GM23248 (cell line): Measurements from ENCODE around the gene SNX27. TPM values are rescaled to one million over a fixed set of nuclear protein-coding genes. Genes with fewer than 3 reads are reported as not detected.
"Not testable (repeated sequence)": the region's sequence is repeated elsewhere in the genome, so short reads cannot be mapped to it uniquely, and the experiment has no call there.

Source experiments
- DNase-seq: peaks from one replicate; pipeline ENCODE4 v3.0.0-alpha.2; 2015
- H2AFZ ChIP-seq: fragments of 200-600 bp; sonication (generic); 2 replicates; pipeline ENCODE4 v1.6.1; 2016; ENCODE audit warnings: antibody characterized with exemption
- H3F3A ChIP-seq: fragments of 200-600 bp; sonication (generic); 2 replicates; pipeline ENCODE4 v1.6.1; 2016; ENCODE audit warnings: mild to moderate bottlenecking, antibody characterized with exemption, mixed run types; ENCODE audit not compliant: insufficient read depth
- H3K27ac ChIP-seq: fragments of 200-600 bp; sonication (generic); 2 replicates; pipeline ENCODE4 v1.5.1; 2016; ENCODE audit warnings: mild to moderate bottlenecking
- H3K27me3 ChIP-seq: fragments of 200-600 bp; sonication (generic); replicated peaks from 2 replicates; pipeline ENCODE4 v1.6.1; 2016; ENCODE audit warnings: mild to moderate bottlenecking; ENCODE audit not compliant: insufficient read depth
- H3K36me3 ChIP-seq: fragments of 200-600 bp; sonication (generic); 2 replicates; pipeline ENCODE4 v1.6.1; 2016; ENCODE audit warnings: low read depth, mild to moderate bottlenecking
- H3K4me1 ChIP-seq: fragments of 200-600 bp; sonication (generic); 2 replicates; pipeline ENCODE4 v1.6.1; 2016; ENCODE audit warnings: mild to moderate bottlenecking; ENCODE audit not compliant: insufficient read depth
- H3K4me2 ChIP-seq: fragments of 200-600 bp; sonication (generic); one replicate; pipeline ENCODE4 v1.6.1; 2016; ENCODE audit warnings: mild to moderate bottlenecking; ENCODE audit not compliant: unreplicated experiment
- H3K4me3 ChIP-seq: fragments of 200-600 bp; sonication (generic); 2 replicates; pipeline ENCODE4 v1.5.1; 2016; ENCODE audit warnings: mild to moderate bottlenecking
- H3K79me2 ChIP-seq: fragments of 200-600 bp; sonication (generic); 2 replicates; pipeline ENCODE4 v1.6.1; 2016; ENCODE audit warnings: mild to moderate bottlenecking; ENCODE audit not compliant: insufficient read depth
- H3K9ac ChIP-seq: fragments of 200-600 bp; sonication (generic); 2 replicates; pipeline ENCODE4 v1.6.1; 2016; ENCODE audit warnings: mild to moderate bottlenecking
- H3K9me2 ChIP-seq: fragments of 200-600 bp; sonication (generic); 2 replicates; pipeline ENCODE4 v1.6.1; 2016; ENCODE audit warnings: mixed run types, mild to moderate bottlenecking, moderate library complexity; ENCODE audit not compliant: insufficient read depth
- H3K9me3 ChIP-seq: fragments of 200-600 bp; sonication (generic); one replicate; pipeline ENCODE4 v1.6.1; 2017; ENCODE audit warnings: low read depth
- H4K20me1 ChIP-seq: fragments of 200-600 bp; sonication (generic); 2 replicates; pipeline ENCODE4 v1.6.0; 2016; ENCODE audit not compliant: insufficient read depth
- EZH2 ChIP-seq: fragments of 200-600 bp; sonication (generic); IDR thresholded peaks from 2 replicates; pipeline ENCODE4 v1.6.1; 2018; ENCODE audit warnings: antibody characterized with exemption, mild to moderate bottlenecking; ENCODE audit not compliant: insufficient read depth, poor library complexity, severe bottlenecking
- EZH2phosphoT487 ChIP-seq: fragments of 200-600 bp; sonication (generic); IDR thresholded peaks from 2 replicates; pipeline ENCODE4 v1.6.1; 2018; ENCODE audit warnings: antibody characterized with exemption, moderate library complexity, mild to moderate bottlenecking, low read depth; ENCODE audit not compliant: insufficient read depth
- WGBS, 2 experiments: methylation state at CpG; one replicate each; pipeline ENCODE4 v1.1.6; 2015 to 2017; ENCODE audit warnings: low lambda C conversion rate in 2 of 2, low coverage in 1 of 2; ENCODE audit errors: missing lambda C conversion rate in 2 of 2; 5-methylcytosine and 5-hydroxymethylcytosine counted together
- in situ Hi-C: fragments of 300-500 bp; cut with MboI; formaldehyde crosslinking; loops from 2 replicates; pipeline ENCODE4 v1.15.0; 2020
- polyA plus RNA-seq: library from polyadenylated mRNA; unstranded; fragments of >200 nt; fragmentation: Nextera tagmentation; extraction: Ambion mirVana; gene quantifications from 2 replicates; pipeline ENCODE4 v1.2.1, GENCODE V29; 2016
- total RNA-seq: library from RNA; depleted of rRNA; stranded (reverse); fragments of >200 nt; shearing (Covaris generic); gene quantifications from 2 replicates; pipeline ENCODE4 v1.2.3, GENCODE V29; 2014

The SNX27 gene
- total and polyA plus RNA-seq, 2 experiments from 2014 or later = 12.0 to 18.0 TPM

DNA sequence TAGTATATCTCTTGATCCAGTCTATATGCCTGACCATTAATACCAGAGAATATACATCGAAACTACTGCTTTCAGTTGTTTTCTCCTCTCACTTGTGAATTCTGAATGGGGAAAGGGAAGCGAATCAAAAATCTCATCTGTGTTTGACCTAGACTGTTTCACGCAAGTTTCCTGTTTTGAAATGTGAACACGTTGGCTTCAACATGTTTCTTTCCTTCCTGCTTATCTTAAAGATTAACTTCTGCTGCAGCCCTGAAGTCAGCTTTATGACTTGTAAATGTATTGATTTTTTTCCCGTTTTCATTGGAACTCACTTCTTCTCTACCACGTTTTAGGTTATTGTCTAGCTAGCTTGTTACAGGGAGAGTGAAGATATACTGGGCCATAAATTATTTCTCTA is 49.9 kb downstream of the SNX27 start:
- in situ Hi-C loops = no loop called here
- Histone ChIP-seq H3K9ac (no peak overlapping the region), H3K9me2 (no peaks in the 10 kb centered on the region), H3K4me2 (no peak overlapping the region), H3K9me3 (no peaks in the 10 kb centered on the region), H3F3A (no peaks in the 10 kb centered on the region), H2AFZ (no peak overlapping the region), H3K27me3 (no peaks in the 10 kb centered on the region), H3K79me2 (peaks cover 5% of the 10 kb centered on the region; the same call in 1 of the 2 replicates), H3K36me3 (peaks cover 9% of the 10 kb centered on the region; the same call in 1 of the 2 replicates), H3K4me3 (no peak overlapping the region), H3K4me1 (0 out of 2 replicates have a peak, but pooled peaks cover 2% of the 10 kb centered on the region), H3K27ac (no peak overlapping the region), H4K20me1 (no peaks in the 10 kb centered on the region)
- DNase-seq = no peak
- 80 to 82% methylated on average over 6 of the region's 6 CpGs for WGBS, 2 experiments
- TF ChIP-seq EZH2phosphoT487 (no peak), EZH2 (no peak)

DNA sequence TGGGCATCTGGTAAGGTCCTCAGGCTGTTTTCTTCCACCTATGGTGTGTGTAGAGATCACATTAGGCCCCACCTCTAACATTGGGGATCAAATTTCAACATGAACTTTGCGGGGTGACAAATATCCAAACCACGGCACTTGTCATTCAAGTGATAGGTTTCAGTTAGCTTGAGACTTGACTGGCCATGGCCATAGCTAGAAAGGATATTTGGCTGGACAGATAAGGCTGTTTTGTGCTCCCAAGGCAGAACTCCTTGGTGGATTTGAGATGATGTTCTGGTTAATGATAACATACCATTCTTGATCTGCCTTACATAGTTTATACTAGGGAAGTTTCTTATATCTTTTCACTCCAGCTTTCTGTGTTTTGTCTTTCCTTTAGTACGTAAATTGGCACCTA is 56.2 kb downstream of the SNX27 start:
- no peaks in the 10 kb centered on the region for H3K79me2 ChIP-seq
- H3K27me3 ChIP-seq = no peaks in the 10 kb centered on the region
- 85 to 88% methylated on average over 3 of the region's 3 CpGs for WGBS, 2 experiments
- peaks cover 33% of the 10 kb centered on the region; the same call in 1 of the 2 replicates for H3K36me3 ChIP-seq
- TF ChIP-seq EZH2 (no peak), EZH2phosphoT487 (no peak)
- no peak overlapping the region for H2AFZ ChIP-seq
- 0 out of 2 replicates have a peak, but pooled peaks cover 4% of the 10 kb centered on the region for H3K4me1 ChIP-seq
- H3K27ac ChIP-seq = no peak overlapping the region
- no peak overlapping the region for H3K9ac ChIP-seq
- no peaks in the 10 kb centered on the region for H4K20me1 ChIP-seq
- no peak for DNase-seq
- no peaks in the 10 kb centered on the region for H3F3A ChIP-seq
- H3K4me3 ChIP-seq = no peak overlapping the region
- no peaks in the 10 kb centered on the region for H3K9me3 ChIP-seq
- H3K9me2 ChIP-seq = no peaks in the 10 kb centered on the region
- no peak overlapping the region for H3K4me2 ChIP-seq
- in situ Hi-C loops = no loop called here

DNA sequence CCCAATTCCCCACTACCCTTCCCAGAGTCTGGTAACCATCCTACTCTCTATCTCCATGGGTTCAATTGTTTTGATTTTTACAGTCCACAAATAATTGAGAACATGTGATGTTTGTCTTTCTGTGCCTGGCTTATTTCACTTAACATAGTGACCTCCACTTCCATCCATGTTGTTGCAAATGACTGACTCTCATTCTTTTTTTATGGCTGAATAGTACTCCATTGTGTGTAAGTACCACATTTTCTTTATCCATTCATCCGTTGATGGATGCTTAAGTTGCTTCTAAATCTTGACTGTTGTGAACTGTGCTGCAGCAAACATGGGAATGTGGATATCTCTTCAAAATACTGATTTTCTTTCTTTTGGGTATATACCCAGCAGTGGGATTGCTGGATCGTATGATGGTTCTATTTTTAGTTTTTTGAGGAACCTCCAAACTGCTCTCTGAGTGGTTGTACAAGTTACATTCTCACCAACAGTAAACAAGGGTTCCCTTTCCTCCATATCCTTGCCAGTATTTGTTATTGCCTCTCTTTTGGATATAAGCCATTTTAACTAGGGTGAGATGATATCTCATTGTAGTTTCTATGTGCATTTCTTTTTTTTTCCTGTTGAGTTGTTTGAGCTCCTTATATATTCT is 58.3 kb downstream of the SNX27 start:
- in situ Hi-C loops, DNase-seq, H3K9me3 ChIP-seq, H3K4me1 ChIP-seq, H3K79me2 ChIP-seq, H3K9ac ChIP-seq, H3K27ac ChIP-seq, H3K9me2 ChIP-seq, H3K4me3 ChIP-seq, H2AFZ ChIP-seq, H4K20me1 ChIP-seq, H3K4me2 ChIP-seq, H3F3A ChIP-seq, H3K27me3 ChIP-seq: not testable (repeated sequence)
- 94 to 96% methylated on average over 2 of the region's 2 CpGs for WGBS, 2 experiments
- H3K36me3 ChIP-seq = peaks cover 33% of the 10 kb centered on the region; the same call in 1 of the 2 replicates

DNA sequence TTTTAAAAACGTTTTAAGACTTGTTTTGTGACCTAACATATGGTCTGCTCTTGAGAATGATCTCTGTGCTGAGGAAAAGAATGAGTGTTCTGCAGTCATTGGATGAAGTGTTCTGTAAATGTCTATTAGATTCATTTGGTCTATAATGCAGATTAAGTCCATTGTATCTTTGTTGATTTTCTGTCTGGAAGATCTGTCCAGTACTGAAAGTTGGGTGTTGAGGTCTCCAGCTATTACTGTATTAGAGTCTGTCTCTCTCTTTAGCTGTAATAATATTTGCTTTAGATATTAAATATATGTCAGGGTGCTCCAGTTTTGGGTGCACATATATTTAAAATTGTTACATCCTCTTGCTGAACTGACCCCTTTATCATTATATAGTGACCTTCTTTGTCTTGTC is 61.6 kb downstream of the SNX27 start:
- no peak overlapping the region for H3K4me2 ChIP-seq
- no peak overlapping the region for H3K4me3 ChIP-seq
- TF ChIP-seq EZH2phosphoT487 (no peak), EZH2 (no peak)
- DNase-seq = no peak
- H3F3A ChIP-seq = no peaks in the 10 kb centered on the region
- peaks cover 27% of the 10 kb centered on the region; the same call in 1 of the 2 replicates for H3K36me3 ChIP-seq
- WGBS, 2 experiments = 78 to 92% methylated on average over 1 of the region's 1 CpG
- no peak overlapping the region for H3K27ac ChIP-seq
- H3K27me3 ChIP-seq = no peaks in the 10 kb centered on the region
- no peak overlapping the region for H3K9ac ChIP-seq
- H2AFZ ChIP-seq = no peak overlapping the region
- no peaks in the 10 kb centered on the region for H4K20me1 ChIP-seq
- H3K4me1 ChIP-seq = no peaks in the 10 kb centered on the region
- no peaks in the 10 kb centered on the region for H3K9me2 ChIP-seq
- in situ Hi-C loops = no loop called here
- H3K9me3 ChIP-seq = no peaks in the 10 kb centered on the region
- H3K79me2 ChIP-seq = no peaks in the 10 kb centered on the region
